ENCODE data around the gene WNT7B. TPM values are rescaled to one million over a fixed set of nuclear protein-coding genes. Genes with fewer than 3 reads are reported as not detected.

Gene WNT7B
- total and polyA plus RNA-seq, 10 of the 15 experiments (the other 5 are each of a cell fraction or from before 2014, with no cell fraction given), result 0.12 TPM; not detected in 9

DNA sequence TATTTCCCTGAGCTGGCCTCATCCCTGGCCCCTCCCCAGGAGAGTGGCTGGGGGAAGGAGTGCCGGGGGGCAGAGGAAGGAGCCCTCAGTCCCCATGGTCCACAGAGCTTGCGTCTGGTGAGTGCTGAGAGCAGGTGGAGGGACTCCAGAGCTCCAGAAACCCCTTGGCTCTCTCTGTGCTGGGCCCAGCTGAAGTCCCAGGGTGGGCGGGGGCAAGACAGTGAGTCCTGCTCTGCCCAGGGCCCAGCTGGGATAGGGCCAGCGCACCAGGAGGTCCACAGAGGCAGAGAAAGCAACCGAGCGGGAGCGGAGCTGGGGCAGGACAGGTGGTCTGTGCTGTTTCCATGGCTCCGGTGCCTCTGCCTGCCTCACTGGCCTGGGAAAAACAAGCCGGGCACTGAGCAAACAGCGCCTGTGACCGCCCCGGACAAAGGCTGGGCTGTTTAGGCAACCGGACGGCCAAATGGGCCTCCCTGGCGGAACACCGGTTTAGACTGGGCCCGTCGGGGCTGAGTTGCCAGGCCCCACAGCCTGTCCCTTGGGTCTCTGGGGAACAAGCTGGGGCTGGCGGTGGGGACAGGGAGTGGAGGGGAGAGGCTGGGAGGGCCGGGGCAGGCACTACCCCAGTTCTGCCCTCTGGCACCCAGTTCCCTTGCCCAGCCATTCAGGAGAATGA lies 34.1 kb upstream of the WNT7B start (continued):
- TF ChIP-seq, protein P1, sequence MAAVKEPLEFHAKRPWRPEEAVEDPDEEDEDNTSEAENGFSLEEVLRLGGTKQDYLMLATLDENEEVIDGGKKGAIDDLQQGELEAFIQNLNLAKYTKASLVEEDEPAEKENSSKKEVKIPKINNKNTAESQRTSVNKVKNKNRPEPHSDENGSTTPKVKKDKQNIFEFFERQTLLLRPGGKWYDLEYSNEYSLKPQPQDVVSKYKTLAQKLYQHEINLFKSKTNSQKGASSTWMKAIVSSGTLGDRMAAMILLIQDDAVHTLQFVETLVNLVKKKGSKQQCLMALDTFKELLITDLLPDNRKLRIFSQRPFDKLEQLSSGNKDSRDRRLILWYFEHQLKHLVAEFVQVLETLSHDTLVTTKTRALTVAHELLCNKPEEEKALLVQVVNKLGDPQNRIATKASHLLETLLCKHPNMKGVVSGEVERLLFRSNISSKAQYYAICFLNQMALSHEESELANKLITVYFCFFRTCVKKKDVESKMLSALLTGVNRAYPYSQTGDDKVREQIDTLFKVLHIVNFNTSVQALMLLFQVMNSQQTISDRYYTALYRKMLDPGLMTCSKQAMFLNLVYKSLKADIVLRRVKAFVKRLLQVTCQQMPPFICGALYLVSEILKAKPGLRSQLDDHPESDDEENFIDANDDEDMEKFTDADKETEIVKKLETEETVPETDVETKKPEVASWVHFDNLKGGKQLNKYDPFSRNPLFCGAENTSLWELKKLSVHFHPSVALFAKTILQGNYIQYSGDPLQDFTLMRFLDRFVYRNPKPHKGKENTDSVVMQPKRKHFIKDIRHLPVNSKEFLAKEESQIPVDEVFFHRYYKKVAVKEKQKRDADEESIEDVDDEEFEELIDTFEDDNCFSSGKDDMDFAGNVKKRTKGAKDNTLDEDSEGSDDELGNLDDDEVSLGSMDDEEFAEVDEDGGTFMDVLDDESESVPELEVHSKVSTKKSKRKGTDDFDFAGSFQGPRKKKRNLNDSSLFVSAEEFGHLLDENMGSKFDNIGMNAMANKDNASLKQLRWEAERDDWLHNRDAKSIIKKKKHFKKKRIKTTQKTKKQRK (IDR thresholded peaks at IDR 0.05; ENCODE audit: low read depth, low read length), result no peak
- TF ChIP-seq TARDBP (IDR thresholded peaks at IDR 0.05; ENCODE audit: borderline replicate concordance) (no peak), BMI1 (IDR thresholded peaks at IDR 0.05; ENCODE audit: borderline replicate concordance) (no peak), MTA3 (IDR thresholded peaks at IDR 0.05; ENCODE audit: borderline replicate concordance, low read length) (no peak), MXI1 (IDR thresholded peaks at IDR 0.05; ENCODE audit: low read depth, low read length) (no peak)

DNA sequence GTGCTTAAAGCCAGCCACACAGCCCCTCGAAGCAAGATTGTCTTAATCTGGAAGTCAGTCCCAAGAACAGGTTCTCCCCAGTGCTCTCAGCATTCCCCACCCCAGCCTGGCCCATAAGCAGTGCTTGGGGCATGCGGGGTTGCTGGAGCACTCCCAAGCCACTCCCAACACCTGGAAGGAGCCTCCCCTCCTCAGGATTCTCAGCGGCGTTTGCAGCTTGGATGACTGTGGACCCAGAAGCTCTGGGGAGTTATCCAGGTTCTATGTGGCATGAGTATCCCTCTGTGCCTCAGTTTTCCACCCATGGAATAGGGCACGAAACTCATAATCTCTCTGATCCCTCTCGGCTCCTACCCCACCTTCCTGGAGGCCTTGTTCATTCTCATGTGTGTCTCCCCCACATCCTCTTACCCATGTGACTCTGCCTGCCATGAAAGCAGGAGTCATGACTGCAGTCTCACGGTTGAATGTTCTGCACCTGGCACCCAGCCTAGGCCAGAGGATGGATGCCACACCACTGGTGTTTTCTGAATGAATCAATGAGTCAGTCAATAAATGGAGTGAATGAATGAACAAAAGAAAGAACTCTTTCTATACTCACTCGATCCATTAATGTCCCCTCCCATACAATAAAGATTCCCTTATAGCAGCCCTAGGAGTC lies 33.4 kb upstream of the WNT7B start:
- Histone ChIP-seq H4K20me1 (ENCODE audit: control insufficient read depth, insufficient read depth) (no peaks in the 10 kb centered on the region), H3K9ac (ENCODE audit: control insufficient read depth, insufficient read depth, low read length) (no peak overlapping the region), H3K4me1 (ENCODE audit: control insufficient read depth, insufficient read depth, low read length) (peaks cover 4% of the 10 kb centered on the region; the same call in 1 of the 2 replicates), H3K4me2 (ENCODE audit: control insufficient read depth, insufficient read depth) (no peak overlapping the region), H3K79me2 (ENCODE audit: control insufficient read depth, insufficient read depth, low read length) (no peaks in the 10 kb centered on the region), H3K27me3 (replicated peaks in 1 of 2; ENCODE audit: control insufficient read depth in 2 of 2, insufficient read depth in 2 of 2, low read length in 1 of 2) (no peaks in the 10 kb centered on the region; a peak in 1 of 4 replicates), H3K4me3 (no peak overlapping the region), H2AFZ (ENCODE audit: control insufficient read depth, low read depth, low read length) (no peak overlapping the region), H3K9me3 (replicated peaks; ENCODE audit: control insufficient read depth, insufficient read depth, low read length) (no peaks in the 10 kb centered on the region; the same call in 1 of the 3 replicates), H3K36me3 (ENCODE audit: control insufficient read depth in 2 of 2, insufficient read depth in 2 of 2, low read length in 1 of 2) (no peaks in the 10 kb centered on the region), H3K27ac (ENCODE audit: control insufficient read depth, insufficient read depth) (no peak overlapping the region)
- ATAC-seq (no peak), FAIRE-seq (no peak), DNase-seq (ENCODE audit: low read depth, low spot score) (no peak)
- POLR2A ChIA-PET, result no interaction called here
- intact Hi-C loops (cut with micrococcal nuclease; ENCODE audit: unreplicated experiment) (no loop called here), in situ Hi-C loops (cut with MboI) (loop anchor here (5.0 kb wide), 2 partner anchors 107 to 302 kb away; no protein-coding TSS in a partner anchor)
- BruUV-seq (replicated peaks), result no TSS peak
- CTCF ChIA-PET, result no interaction called here
- RAD21 ChIA-PET (ENCODE audit: unreplicated experiment), result no interaction called here
- 54% methylated on average over 8 of the region's 8 CpGs for WGBS (ENCODE audit: insufficient coverage, insufficient replicate concordance, low lambda C conversion rate, missing lambda C conversion rate)
- SMC1A ChIA-PET (ENCODE audit: uncharacterized antibody, unreplicated experiment), result no interaction called here
- TF ChIP-seq BHLHE40 (IDR thresholded peaks at IDR 0.05; ENCODE audit: borderline replicate concordance in 1 of 2, low read depth in 2 of 2, low read length in 1 of 2), result no peak
- TF ChIP-seq SPI1 (IDR thresholded peaks at IDR 0.05; ENCODE audit: borderline replicate concordance, insufficient read depth, low read depth, low read length), result no peak
- no peak for TF ChIP-seq HCFC1 (IDR thresholded peaks at IDR 0.05; ENCODE audit: low read length)
- no peak for TF ChIP-seq NFYB (IDR thresholded peaks at IDR 0.05; ENCODE audit: insufficient read depth, low read depth, low read length)
- TF ChIP-seq, protein P2, sequence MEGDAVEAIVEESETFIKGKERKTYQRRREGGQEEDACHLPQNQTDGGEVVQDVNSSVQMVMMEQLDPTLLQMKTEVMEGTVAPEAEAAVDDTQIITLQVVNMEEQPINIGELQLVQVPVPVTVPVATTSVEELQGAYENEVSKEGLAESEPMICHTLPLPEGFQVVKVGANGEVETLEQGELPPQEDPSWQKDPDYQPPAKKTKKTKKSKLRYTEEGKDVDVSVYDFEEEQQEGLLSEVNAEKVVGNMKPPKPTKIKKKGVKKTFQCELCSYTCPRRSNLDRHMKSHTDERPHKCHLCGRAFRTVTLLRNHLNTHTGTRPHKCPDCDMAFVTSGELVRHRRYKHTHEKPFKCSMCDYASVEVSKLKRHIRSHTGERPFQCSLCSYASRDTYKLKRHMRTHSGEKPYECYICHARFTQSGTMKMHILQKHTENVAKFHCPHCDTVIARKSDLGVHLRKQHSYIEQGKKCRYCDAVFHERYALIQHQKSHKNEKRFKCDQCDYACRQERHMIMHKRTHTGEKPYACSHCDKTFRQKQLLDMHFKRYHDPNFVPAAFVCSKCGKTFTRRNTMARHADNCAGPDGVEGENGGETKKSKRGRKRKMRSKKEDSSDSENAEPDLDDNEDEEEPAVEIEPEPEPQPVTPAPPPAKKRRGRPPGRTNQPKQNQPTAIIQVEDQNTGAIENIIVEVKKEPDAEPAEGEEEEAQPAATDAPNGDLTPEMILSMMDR (IDR thresholded peaks at IDR 0.05 in 2 of 3, conservative IDR thresholded peaks at IDR 0.05 in 1 of 3; ENCODE audit: control insufficient read depth in 2 of 3, extremely low read depth in 1 of 3, insufficient read depth in 1 of 3, low read depth in 3 of 3, low read length in 3 of 3), result no peak
- TF ChIP-seq SMAD5 (IDR thresholded peaks at IDR 0.05; ENCODE audit: low read depth), result no peak
- TF ChIP-seq, protein P3, sequence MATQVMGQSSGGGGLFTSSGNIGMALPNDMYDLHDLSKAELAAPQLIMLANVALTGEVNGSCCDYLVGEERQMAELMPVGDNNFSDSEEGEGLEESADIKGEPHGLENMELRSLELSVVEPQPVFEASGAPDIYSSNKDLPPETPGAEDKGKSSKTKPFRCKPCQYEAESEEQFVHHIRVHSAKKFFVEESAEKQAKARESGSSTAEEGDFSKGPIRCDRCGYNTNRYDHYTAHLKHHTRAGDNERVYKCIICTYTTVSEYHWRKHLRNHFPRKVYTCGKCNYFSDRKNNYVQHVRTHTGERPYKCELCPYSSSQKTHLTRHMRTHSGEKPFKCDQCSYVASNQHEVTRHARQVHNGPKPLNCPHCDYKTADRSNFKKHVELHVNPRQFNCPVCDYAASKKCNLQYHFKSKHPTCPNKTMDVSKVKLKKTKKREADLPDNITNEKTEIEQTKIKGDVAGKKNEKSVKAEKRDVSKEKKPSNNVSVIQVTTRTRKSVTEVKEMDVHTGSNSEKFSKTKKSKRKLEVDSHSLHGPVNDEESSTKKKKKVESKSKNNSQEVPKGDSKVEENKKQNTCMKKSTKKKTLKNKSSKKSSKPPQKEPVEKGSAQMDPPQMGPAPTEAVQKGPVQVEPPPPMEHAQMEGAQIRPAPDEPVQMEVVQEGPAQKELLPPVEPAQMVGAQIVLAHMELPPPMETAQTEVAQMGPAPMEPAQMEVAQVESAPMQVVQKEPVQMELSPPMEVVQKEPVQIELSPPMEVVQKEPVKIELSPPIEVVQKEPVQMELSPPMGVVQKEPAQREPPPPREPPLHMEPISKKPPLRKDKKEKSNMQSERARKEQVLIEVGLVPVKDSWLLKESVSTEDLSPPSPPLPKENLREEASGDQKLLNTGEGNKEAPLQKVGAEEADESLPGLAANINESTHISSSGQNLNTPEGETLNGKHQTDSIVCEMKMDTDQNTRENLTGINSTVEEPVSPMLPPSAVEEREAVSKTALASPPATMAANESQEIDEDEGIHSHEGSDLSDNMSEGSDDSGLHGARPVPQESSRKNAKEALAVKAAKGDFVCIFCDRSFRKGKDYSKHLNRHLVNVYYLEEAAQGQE (IDR thresholded peaks at IDR 0.05; ENCODE audit: low read depth, low read length), result no peak
